SH-SY5Y (cell line): ENCODE data around the gene RABGAP1L.

Experiments used
- GATA2 ChIP-seq: IDR thresholded peaks from 2 replicates; pipeline ENCODE4 v1.6.1; 2011; ENCODE audit warnings: mild to moderate bottlenecking, low read depth, low read length
- GATA3 ChIP-seq: IDR thresholded peaks from 2 replicates; pipeline ENCODE4 v1.6.1; 2011; ENCODE audit warnings: low read depth, mild to moderate bottlenecking, low read length, moderate library complexity

RABGAP1L gene

GRCh38 chr1:174939775-174940545 is 780.6 kb downstream of the RABGAP1L start:
- TF ChIP-seq GATA3 (no peak), GATA2 (no peak)

DNA sequence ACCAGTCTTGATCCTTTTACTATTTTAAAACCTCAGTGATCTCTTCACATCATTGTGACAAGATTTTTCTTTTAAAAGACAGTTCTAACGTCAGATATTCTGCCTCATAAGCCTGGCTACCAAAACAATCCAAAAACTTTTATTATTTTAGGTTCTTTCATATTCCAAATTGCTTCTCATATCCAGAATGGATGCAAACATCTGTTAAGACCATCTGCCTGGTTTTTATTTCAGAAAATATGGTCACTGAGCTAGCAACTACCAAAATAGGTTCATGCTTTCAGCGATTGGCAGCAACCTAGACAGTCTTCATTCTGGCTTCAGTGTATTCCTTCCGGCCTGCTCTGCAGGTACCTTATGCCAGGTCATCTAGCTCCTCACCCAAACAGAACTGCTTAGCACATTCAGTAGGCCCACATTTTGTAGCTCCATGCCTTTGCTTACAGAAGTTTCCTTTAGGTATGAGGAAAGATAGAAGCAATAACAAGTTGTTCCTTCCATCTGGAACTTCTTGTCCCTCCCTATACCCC is 781.4 kb downstream of the RABGAP1L start:
- TF ChIP-seq GATA2 (no peak), GATA3 (no peak)

- TF ChIP-seq GATA2 (no peak), GATA3 (no peak)
Observed at GRCh38 chr1:174942547-174943255, 783.4 kb downstream of the RABGAP1L start.

DNA sequence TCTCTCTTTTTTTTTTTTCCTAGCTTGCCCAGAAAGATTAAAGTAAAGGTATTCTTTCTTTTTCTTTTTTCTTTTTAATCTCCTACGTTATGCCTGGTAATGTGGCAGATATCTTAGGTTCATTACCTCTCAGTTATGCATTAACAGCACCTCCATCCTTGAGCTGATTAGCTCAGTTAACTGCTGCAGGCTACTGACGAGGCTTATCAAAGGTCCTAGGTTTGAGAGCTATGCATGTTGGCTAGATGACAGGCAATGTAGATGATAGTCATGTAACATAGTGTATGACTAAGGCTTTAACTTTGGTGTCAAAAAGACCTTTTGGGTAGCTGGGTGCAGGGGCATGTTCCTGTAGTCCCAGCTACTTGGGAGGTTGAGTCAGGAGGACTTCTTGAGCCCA is 786.7 kb downstream of the RABGAP1L start:
- TF ChIP-seq GATA2 (no peak), GATA3 (no peak)

GRCh38 chr1:174949061-174949460 is 789.7 kb downstream of the RABGAP1L start:
- TF ChIP-seq GATA2, result no peak
- no peak for TF ChIP-seq GATA3

GRCh38 chr1:174949645-174950044 is 790.3 kb downstream of the RABGAP1L start:
- no peak for TF ChIP-seq GATA3
- no peak for TF ChIP-seq GATA2

DNA sequence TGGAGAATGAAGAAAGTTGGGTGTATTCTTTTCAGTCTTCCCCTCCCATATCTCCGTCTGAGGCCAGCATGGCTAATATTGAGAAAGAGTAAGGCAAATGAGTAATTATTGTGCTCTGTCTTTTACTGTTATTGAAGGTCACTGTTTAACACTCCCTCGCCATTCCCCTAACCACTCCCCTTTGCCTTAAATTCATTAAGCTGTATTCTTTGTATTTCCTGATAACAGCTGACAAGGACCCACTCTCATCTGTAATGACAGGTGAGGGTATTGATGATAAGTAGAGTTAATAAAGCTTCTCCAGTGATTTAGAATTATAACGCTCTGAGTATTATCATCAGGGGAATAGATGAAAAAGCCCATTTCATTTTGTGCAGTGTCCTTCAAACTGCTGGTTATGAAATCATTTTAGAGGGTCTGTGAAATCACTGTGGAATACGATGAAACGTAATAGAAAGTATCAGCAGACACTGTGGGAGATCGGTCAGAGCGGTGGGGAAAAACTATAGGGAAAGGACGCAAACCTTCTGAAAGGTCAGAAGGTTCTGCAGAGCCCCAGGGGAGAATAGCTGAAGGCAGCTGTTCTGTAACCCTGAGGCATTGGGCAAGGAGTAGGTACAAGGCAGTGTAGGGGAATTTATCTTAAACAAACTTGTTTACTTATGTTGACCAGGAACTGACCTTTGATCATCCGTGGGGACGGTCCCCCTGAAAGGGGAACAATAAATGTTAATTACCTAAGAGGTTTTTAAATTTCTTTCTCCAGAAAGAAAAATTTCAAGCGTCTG is 794.2 kb downstream of the RABGAP1L start:
- TF ChIP-seq GATA2 (no peak), GATA3 (no peak)

DNA sequence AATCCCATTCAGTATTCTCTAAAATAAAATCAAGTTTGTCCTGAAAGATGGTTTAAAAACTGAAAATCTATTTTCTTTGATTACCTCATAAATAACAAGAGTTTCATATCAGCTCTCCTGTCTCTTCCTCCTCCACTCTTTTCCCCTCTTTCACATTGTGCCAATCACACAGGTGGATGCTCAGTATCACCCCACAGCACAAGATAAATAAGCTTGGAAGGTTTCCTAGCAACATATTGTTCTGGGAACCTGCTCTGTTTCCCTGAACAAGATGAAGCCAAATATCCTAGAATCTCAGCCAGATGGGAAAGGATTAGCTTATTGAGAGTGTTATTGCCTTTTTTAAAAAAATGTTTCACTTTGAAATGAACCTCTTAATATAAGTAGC is 794.7 kb downstream of the RABGAP1L start:
- TF ChIP-seq GATA3 (no peak), GATA2 (no peak)

DNA sequence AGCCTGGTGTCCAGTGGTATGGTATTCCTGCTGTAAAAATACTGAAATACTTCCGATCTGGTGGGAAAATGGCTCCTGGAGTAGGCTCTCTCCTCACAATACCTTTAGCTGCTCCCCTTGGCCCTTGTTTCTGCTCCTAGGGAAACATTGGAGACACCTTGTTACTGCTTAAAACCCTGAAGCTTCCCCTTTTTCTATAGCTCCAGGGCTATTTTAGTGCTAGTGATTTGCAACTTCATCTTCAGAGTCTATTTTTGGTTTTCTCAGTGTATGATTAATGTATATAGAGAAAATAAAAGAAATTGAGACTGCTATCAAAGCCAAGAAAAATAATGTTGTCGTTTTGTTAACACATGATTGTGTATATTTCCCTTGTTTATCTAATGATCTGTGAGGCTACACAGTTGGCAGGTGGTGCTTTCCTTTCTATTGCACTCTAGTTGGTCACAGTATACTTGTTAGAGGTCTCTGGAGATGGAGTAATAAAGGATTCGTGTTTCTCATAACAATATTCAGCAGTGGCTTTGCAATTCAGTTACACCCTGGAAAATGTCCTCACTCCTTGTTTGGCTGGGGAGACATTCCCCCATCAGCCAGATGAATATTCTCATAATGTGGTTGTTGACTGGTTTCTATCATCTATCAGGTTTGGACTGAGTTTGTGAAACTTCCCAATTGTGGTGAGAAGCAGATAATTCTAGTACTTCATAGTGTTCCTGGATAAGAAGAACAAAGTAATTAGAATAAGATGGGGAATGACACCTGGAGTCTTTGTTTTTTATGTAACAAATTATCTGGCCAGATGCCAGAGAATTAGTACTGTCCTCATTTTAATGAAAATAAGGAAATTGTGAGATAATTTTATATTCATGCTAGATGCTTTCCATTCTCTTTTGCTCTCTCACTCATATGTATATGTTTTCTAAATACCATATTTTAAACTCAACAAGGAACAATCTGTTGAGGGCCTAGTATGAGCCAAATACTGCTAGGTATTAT is 795.6 kb downstream of the RABGAP1L start:
- TF ChIP-seq GATA2, result no peak
- no peak for TF ChIP-seq GATA3

DNA sequence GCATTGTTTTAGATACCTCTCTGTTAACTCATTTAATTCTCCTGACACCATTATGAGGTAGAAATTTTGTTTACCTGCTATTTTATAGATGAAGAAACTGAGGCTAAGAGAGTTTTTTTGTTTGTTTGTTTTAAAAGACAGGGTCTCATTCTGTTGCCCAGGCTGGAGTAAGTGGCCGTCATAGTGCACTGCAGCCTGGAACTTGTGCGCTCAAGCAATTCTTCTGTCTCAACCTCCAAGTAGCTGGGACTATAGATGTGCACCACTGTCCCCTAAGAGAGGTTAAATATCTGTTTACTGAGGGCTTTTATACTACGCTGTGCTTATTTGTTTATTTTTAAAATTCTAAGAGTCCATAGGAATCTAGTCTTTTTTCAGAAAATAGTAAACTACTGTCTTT is 796.8 kb downstream of the RABGAP1L start:
- TF ChIP-seq GATA2 (no peak), GATA3 (no peak)

DNA sequence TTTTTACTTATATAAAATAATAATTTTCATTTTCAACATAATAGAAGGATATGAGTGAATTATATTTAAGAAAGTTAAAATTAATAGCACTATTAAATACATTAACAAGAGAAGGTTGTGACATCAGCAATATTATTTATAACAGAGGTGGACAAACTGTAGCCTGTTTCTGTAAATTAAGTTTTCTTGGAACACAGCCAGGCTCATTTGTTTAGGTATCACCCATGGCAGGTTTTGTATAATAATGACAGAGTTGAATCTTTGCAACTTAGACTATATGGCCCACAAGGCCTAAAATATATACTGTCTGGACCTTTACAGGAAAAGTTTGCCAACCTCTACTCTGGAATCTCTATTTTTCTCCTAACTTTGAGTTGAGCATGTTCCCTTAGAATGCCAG is 797.7 kb downstream of the RABGAP1L start:
- no peak for TF ChIP-seq GATA2
- TF ChIP-seq GATA3, result no peak

DNA sequence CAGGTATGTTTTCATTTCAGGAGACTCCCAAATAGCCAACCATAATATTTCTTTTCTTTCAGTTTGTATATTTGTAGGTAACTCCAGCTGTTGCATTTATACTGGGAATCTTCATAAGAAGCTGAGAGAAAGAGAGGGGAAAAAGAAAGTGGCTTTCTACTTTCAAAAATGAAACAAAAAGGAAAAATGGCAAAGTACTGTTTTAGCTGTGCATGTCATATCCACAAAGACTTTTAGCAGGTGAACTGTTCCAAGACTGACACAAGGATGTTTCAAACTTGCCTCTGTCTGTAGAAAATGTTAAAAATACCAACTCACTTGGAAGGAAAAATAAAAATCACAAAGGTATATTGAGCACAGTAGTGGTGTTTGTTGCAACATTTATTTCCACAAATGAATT is 798.5 kb downstream of the RABGAP1L start:
- TF ChIP-seq GATA3 (no peak), GATA2 (no peak)

- no peak for TF ChIP-seq GATA2
- no peak for TF ChIP-seq GATA3
Observed at GRCh38 chr1:174958396-174958795, 799.1 kb downstream of the RABGAP1L start.
